NT2/D1 (cell line): ENCODE measurements around the gene CT45A10.
"Not testable (repeated sequence)": the region's sequence is repeated elsewhere in the genome, so short reads cannot be mapped to it uniquely, and the experiment has no call there.

ENCODE experiments used
- DNase-seq: peaks from one replicate; pipeline ENCODE4 v3.0.0-alpha.2; 2011; ENCODE audit warnings: low read depth, low spot score
- H3K27me3 ChIP-seq: 2 replicates; pipeline ENCODE4 v1.6.0; 2011; ENCODE audit warnings: mild to moderate bottlenecking; ENCODE audit not compliant: insufficient read length, insufficient read depth
- H3K36me3 ChIP-seq: 2 replicates; pipeline ENCODE4 v1.6.1; 2011; ENCODE audit warnings: mild to moderate bottlenecking, low read length, mixed read lengths; ENCODE audit not compliant: insufficient read depth, insufficient read length
- H3K4me1 ChIP-seq: 2 replicates; pipeline ENCODE4 v1.5.1; 2011; ENCODE audit not compliant: insufficient read depth, insufficient read length
- H3K4me3 ChIP-seq: 2 replicates; pipeline ENCODE4 v1.5.1; 2011; ENCODE audit warnings: low read depth; ENCODE audit not compliant: insufficient read length
- H3K9ac ChIP-seq: 2 replicates; pipeline ENCODE4 v1.6.0; 2011; ENCODE audit warnings: low read depth; ENCODE audit not compliant: insufficient read length
- H3K9me3 ChIP-seq: 2 replicates; pipeline ENCODE4 v1.5.1; 2011; ENCODE audit warnings: mild to moderate bottlenecking, low read length; ENCODE audit not compliant: insufficient read depth
- SUZ12 ChIP-seq: IDR thresholded peaks from 2 replicates; pipeline ENCODE4 v1.6.1; 2011; ENCODE audit not compliant: insufficient read length, insufficient read depth; ENCODE audit errors: extremely low read depth
- YY1 ChIP-seq: IDR thresholded peaks from 2 replicates; pipeline ENCODE4 v1.6.1; 2011; ENCODE audit not compliant: insufficient read length, insufficient read depth
- ZNF274 ChIP-seq: IDR thresholded peaks from 2 replicates; pipeline ENCODE4 v1.6.1; 2011; ENCODE audit warnings: mild to moderate bottlenecking, low read depth, low read length

The CT45A10 gene

GRCh38 chrX:135892781-135893180, 463 bp downstream of the CT45A10 start:
- H3K9ac ChIP-seq: no peak overlapping the region
- H3K4me3 ChIP-seq: no peak overlapping the region
- peaks cover 4% of the 10 kb centered on the region; the same call in 1 of the 2 replicates for H3K9me3 ChIP-seq
- TF ChIP-seq SUZ12 (no peak), YY1 (no peak), ZNF274 (no peak)
- no peaks in the 10 kb centered on the region for H3K36me3 ChIP-seq
- no peaks in the 10 kb centered on the region for H3K4me1 ChIP-seq
- H3K27me3 ChIP-seq: no peaks in the 10 kb centered on the region
- no peak for DNase-seq

- Histone ChIP-seq H3K27me3 (no peaks in the 10 kb centered on the region), H3K9ac (no peak overlapping the region), H3K9me3 (peaks cover 4% of the 10 kb centered on the region; the same call in 1 of the 2 replicates), H3K36me3 (no peaks in the 10 kb centered on the region), H3K4me3 (no peak overlapping the region), H3K4me1 (no peaks in the 10 kb centered on the region)
- no peak for TF ChIP-seq YY1
- no peak for TF ChIP-seq SUZ12
- no peak for TF ChIP-seq ZNF274
- no peak for DNase-seq
These were observed 3.1 kb downstream of the CT45A10 start for GRCh38 chrX:135890087-135890585.

- H3K9me3 ChIP-seq, H3K9ac ChIP-seq, H3K4me1 ChIP-seq, H3K4me3 ChIP-seq, H3K36me3 ChIP-seq, H3K27me3 ChIP-seq, DNase-seq: not testable (repeated sequence)
These were observed 4.3 kb downstream of the CT45A10 start for GRCh38 chrX:135888976-135889375.

GRCh38 chrX:135888230-135888629, 5.0 kb downstream of the CT45A10 start:
- H3K9ac ChIP-seq, H3K9me3 ChIP-seq, H3K4me3 ChIP-seq, H3K36me3 ChIP-seq, H3K4me1 ChIP-seq, H3K27me3 ChIP-seq, DNase-seq: not testable (repeated sequence)

- H3K4me3 ChIP-seq, DNase-seq, H3K9ac ChIP-seq, H3K4me1 ChIP-seq, H3K9me3 ChIP-seq, H3K27me3 ChIP-seq, H3K36me3 ChIP-seq: not testable (repeated sequence)
These were observed 10.5 kb downstream of the CT45A10 start for GRCh38 chrX:135882741-135883140.

- H3K4me1 ChIP-seq, H3K9me3 ChIP-seq, H3K36me3 ChIP-seq, DNase-seq, H3K4me3 ChIP-seq, H3K9ac ChIP-seq, H3K27me3 ChIP-seq: not testable (repeated sequence)
These were observed 21.5 kb downstream of the CT45A10 start, which contains the start of gene CT45A9 for GRCh38 chrX:135871712-135872111. Gene CT45A9, minus strand, starts transcription at chrX:135871812. Its CDS starts 3,751 bp downstream, at chrX:135868061.

- H3K9ac ChIP-seq, H3K27me3 ChIP-seq, H3K4me1 ChIP-seq, DNase-seq, H3K4me3 ChIP-seq, H3K36me3 ChIP-seq, H3K9me3 ChIP-seq: not testable (repeated sequence)
These were observed 38.8 kb downstream of the CT45A10 start, which contains the start of gene CT45A8 for GRCh38 chrX:135854438-135854837. Gene CT45A8, minus strand, starts transcription at chrX:135854538. Its CDS starts 3,755 bp downstream, at chrX:135850783.

GRCh38 chrX:135837180-135837579, 56.1 kb downstream of the CT45A10 start, which contains the start of gene CT45A7:
Gene CT45A7, minus strand, starts transcription at chrX:135837280. Its CDS starts 3,747 bp downstream, at chrX:135833533.
- not testable (repeated sequence) for H3K36me3 ChIP-seq, H3K4me1 ChIP-seq, H3K9ac ChIP-seq, H3K27me3 ChIP-seq, DNase-seq, H3K9me3 ChIP-seq, H3K4me3 ChIP-seq
